ENCODE data around the gene SLITRK2.

Gene SLITRK2, protein sequence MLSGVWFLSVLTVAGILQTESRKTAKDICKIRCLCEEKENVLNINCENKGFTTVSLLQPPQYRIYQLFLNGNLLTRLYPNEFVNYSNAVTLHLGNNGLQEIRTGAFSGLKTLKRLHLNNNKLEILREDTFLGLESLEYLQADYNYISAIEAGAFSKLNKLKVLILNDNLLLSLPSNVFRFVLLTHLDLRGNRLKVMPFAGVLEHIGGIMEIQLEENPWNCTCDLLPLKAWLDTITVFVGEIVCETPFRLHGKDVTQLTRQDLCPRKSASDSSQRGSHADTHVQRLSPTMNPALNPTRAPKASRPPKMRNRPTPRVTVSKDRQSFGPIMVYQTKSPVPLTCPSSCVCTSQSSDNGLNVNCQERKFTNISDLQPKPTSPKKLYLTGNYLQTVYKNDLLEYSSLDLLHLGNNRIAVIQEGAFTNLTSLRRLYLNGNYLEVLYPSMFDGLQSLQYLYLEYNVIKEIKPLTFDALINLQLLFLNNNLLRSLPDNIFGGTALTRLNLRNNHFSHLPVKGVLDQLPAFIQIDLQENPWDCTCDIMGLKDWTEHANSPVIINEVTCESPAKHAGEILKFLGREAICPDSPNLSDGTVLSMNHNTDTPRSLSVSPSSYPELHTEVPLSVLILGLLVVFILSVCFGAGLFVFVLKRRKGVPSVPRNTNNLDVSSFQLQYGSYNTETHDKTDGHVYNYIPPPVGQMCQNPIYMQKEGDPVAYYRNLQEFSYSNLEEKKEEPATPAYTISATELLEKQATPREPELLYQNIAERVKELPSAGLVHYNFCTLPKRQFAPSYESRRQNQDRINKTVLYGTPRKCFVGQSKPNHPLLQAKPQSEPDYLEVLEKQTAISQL

GRCh38 chrX:145817331-145818185, at the start of gene SLITRK2:
TSS of gene SLITRK2 (plus strand) at chrX:145817829. CDS start at chrX:145822426, 4,597 bp downstream.
- ATAC-seq, result no peak

DNA sequence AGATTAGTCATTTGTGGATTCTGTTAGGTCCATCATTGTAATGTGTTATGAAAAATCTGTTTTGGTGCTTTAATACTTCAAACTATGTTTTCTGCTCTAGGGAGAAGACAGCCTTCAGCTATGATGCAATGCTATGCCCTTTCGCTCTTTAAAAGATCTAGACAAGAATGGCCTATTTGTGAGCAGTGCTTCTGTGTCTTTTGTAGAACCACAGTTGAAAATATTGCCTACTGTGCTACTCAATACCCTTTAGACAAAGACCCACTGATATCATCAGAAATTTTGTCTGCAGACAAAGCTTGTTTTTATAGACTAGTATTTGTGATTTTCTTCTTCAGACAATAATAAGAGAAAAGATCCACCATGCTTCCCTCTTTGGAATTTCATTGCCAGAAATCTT, 44.6 kb upstream of the SLITRK2 start:
- ATAC-seq, result no peak

DNA sequence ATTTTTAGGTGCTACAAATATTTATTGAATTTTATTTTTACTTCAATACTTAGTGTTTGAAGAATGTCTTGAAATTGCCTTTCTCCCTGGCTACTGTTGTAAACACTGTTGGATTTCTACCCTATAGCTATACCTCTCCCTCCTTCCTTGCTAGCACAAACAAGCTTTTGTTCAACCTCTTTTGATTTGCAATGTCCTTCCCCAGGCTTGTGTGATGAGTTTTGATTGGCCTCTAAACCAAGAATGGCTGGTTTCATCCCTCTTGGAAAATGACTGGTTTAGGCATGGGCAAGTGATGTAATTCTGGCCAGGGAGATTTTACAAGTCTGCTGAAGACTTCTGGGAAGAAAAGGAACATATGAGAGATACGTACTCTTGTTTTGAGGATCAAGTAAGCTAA, 25.3 kb upstream of the SLITRK2 start:
- ATAC-seq, result no peak

- ATAC-seq, result no peak
These were observed 14.1 kb upstream of the SLITRK2 start for GRCh38 chrX:145803508-145803907.

GRCh38 chrX:145813081-145813480, 4.5 kb upstream of the SLITRK2 start:
- ATAC-seq, result no peak

DNA sequence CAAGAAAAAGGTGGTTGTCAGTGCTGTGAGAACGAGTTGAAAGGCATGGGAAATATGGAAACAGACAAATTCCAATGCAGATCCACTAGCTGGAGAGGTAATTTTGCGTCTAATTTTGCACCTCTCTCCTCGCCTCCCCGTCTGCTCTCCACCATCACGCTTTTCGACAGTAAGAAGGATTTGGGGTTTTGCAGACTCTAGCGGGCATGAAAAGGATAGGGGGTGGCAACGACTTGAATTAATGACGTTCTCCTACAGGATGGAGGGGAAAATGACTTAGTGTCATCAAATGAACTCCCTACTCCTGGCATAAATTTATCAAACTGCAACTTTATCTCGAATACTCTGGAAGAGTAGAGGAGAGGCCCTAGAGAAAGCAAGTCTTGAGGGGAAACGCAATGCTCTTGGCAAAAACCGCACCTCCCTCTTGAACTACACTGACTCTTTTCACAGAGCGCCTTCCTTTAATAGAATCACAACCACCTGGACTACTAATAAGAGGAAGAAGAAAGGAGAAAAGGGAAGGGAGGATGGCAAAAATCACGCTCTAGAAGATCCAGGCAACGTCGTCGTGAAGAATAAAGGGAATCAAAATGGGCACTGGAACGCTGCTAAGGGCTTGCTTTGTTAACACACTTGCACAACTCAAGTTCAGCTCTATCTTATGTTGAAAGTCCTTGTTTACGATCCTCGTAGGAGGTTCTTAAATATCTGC, 871 bp upstream of the SLITRK2 start:
- ATAC-seq, result no peak

DNA sequence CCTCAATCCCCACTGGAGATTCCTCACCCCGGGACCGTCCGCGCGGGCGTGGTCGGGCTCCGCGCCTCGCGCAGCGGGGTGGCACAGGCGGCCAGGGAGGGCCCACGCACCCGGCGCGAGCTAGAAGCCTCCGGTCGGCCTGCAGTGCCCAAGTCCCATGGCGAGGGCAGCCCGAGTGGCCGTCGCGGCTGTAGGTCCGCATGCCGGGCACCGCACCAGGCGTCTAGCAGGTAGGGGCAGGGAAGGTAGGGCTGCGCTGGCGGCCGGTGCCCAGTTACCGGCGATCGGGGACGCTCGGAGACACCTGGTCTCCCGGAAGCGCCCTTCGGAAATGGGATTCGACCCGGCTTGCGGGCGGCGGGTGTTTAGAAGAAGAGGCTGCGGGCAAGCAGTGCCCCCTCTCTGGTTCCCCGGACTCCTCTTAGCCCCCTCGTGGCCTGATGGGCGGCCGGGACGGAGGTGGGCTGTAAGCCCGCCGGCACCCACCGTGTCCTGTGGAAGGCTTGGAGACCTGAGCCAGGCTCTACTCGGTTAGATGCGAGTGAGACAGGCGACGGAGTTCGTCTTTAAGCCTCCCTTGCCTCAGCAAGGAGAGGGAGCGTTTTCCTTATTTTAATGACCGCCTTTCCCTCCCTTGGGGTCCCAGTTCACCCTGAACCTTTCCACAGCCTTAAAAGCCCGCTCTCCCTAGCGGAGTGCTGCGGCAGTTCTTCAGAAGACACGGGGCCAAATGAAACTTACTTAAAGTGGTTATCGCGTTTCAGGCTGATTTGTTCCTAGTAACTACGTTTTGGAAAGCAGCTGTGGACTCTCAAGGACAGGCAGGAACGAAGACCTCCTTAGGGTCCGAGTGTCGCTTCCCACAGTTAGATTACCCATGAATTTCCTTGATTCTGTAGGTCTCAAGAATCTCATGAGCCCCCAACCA, 821 bp downstream of the SLITRK2 start:
- no peak for ATAC-seq

- no peak for ATAC-seq
These were observed 3.2 kb downstream of the SLITRK2 start for GRCh38 chrX:145820825-145821224.

GRCh38 chrX:145821291-145821897, 3.8 kb downstream of the SLITRK2 start:
- ATAC-seq, result no peak

- no peak for ATAC-seq
These were observed 4.4 kb downstream of the SLITRK2 start for GRCh38 chrX:145821898-145822571.

- ATAC-seq, result no peak
These were observed 5.5 kb downstream of the SLITRK2 start for GRCh38 chrX:145823132-145823531.

DNA sequence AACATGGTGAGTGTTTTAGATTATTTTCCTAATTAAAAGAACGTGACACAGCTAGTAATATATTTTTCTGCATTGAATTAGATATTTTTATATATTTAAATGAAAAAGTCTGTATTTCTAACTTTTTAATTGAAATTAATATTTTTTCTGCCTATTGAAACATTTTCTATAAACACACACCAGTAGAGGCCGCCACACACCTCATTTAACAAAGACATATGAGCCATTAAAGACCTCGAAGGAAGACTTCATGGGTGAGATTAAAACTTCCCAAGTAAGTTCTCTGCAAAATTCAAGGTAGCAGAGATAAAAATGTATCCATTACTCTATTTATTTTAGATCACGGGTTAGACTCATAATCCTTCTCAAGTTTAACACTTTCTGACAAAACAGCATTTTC, 8.3 kb downstream of the SLITRK2 start:
- no peak for ATAC-seq

- no peak for ATAC-seq
These were observed 8.8 kb downstream of the SLITRK2 start for GRCh38 chrX:145826466-145826865.

- ATAC-seq, result no peak
These were observed 15.2 kb downstream of the SLITRK2 start for GRCh38 chrX:145832796-145833195.

DNA sequence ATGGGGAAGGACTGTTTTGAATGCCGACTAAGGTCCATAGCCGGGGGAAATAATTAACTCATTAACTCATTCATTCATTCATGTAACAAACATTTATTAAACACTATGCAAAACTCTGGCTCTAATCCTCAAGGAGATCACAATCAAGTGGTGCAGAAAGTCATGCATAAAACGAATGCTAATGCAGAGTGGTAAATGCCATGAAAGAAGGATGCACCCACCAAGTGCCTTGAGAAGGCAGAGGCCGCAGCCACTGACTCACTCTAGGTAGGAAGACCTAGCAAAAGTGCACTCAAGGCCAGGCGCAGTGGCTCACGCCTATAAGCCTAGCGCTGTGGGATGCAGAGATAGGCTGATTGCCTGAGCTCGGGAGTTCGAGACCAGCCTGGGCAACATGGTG, 22.9 kb downstream of the SLITRK2 start:
- ATAC-seq, result no peak

DNA sequence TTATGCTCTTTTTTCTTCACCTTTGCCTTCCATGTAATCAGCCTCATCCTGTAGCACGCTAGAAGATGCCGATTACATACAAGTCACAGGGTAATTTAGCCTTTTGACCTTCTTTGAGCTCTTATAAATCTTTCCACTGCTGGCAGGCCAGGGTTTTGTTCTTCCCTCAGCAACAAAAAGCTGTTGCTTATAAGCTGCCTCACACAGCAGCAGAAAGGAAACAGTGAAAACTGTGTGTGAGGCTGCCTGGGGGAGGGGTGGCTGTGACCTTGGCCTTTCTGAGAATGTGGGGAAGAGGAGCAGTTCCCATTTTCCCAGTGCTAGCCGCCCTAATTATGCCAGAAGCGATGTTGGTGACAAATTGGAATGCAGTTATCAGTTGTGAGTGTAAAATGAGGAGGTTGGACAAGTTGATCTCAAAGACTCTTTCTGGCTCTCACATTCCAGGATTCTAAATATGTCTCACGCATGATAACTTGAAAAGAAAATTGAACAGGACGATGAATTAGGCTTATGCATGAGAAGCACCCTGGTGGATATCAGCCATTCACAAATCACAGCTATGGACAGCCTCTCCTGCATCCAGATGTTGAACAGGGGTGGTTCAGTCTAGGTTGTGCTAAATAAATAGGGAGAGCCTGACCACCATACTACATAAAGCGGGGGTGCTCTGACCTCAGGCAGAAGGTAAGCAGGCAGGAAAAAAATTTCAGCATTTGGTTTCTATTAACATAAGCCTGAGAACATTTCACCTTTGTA, 25.7 kb downstream of the SLITRK2 start:
- ATAC-seq, result no peak

- no peak for ATAC-seq
These were observed 27.3 kb downstream of the SLITRK2 start for GRCh38 chrX:145844886-145845285.

GRCh38 chrX:145848448-145848847, 30.8 kb downstream of the SLITRK2 start:
- no peak for ATAC-seq

- ATAC-seq, result no peak
These were observed 31.2 kb downstream of the SLITRK2 start for GRCh38 chrX:145848857-145849256.
